WTC11 (cell line): ENCODE data around the gene GPN3. TPM values are rescaled to one million over a fixed set of nuclear protein-coding genes. Genes with fewer than 3 reads are reported as not detected.

Experiments used
- ATAC-seq: fragments of 200-7000 bp; cut with Tn5 transposase; 2 replicates; pipeline ENCODE4 v1.10.0; 2021; ENCODE audit warnings: mild to moderate bottlenecking, moderate library complexity
- CTCF ChIA-PET: fragments of 300-600 bp; sonication (Branson Sonifier 250); formaldehyde crosslinking; loops from one replicate; lab custom pipeline; 2021; ENCODE audit warnings: antibody characterized with exemption; lab: Charles Lee
- POLR2A ChIA-PET: fragments of 350-600 bp; sonication (Branson Sonifier 250); formaldehyde crosslinking; loops from one replicate; lab custom pipeline; 2021; ENCODE audit warnings: antibody characterized with exemption; lab: Charles Lee
- DNase-seq: peaks from one replicate; pipeline ENCODE4 v3.0.0; 2021; ENCODE audit warnings: low spot score
- H3K27ac Mint-ChIP-seq: 2 replicates; pipeline ENCODE4 v1.8.0; 2021; ENCODE audit warnings: mixed read lengths
- H3K27me3 Mint-ChIP-seq: 2 replicates; pipeline ENCODE4 v1.8.0; 2021; ENCODE audit warnings: low read depth, mild to moderate bottlenecking, moderate library complexity, mixed read lengths
- H3K36me3 Mint-ChIP-seq: 2 replicates; pipeline ENCODE4 v1.8.0; 2021; ENCODE audit warnings: mixed read lengths
- H3K4me1 Mint-ChIP-seq: 2 replicates; pipeline ENCODE4 v1.8.0; 2022; ENCODE audit warnings: mixed read lengths
- H3K4me3 Mint-ChIP-seq: 2 replicates; pipeline ENCODE4 v1.8.0; 2021; ENCODE audit warnings: mild to moderate bottlenecking, moderate library complexity, mixed read lengths
- H3K9me3 Mint-ChIP-seq: 2 replicates; pipeline ENCODE4 v1.8.0; 2021; ENCODE audit warnings: mixed read lengths
- AFF4 ChIP-seq: sonication (generic); formaldehyde crosslinking; IDR thresholded peaks from 2 replicates; pipeline ENCODE4 v1.8.1; 2023; ENCODE audit warnings: mild to moderate bottlenecking, missing genetic modification reagents, borderline replicate concordance
- AR ChIP-seq: fragments of 250-450 bp; sonication (Bioruptor Pico); IDR thresholded peaks from 2 replicates; pipeline ENCODE4 v1.9.0; 2021; ENCODE audit warnings: mild to moderate bottlenecking
- ATF1 ChIP-seq: sonication (generic); formaldehyde crosslinking; IDR thresholded peaks from 2 replicates; pipeline ENCODE4 v1.8.1; 2023; ENCODE audit warnings: mild to moderate bottlenecking, moderate library complexity, missing genetic modification reagents
- ATF6 ChIP-seq: sonication (generic); formaldehyde crosslinking; IDR thresholded peaks from 2 replicates; pipeline ENCODE4 v1.8.1; 2023; ENCODE audit warnings: mild to moderate bottlenecking, missing genetic modification reagents
- ERG ChIP-seq: fragments of 250-450 bp; sonication (Bioruptor Pico); IDR thresholded peaks from 2 replicates; pipeline ENCODE4 v1.8.0; 2021; ENCODE audit warnings: mild to moderate bottlenecking
- ESRRA ChIP-seq: sonication (generic); formaldehyde crosslinking; IDR thresholded peaks from 2 replicates; pipeline ENCODE4 v1.8.1; 2022; ENCODE audit warnings: mild to moderate bottlenecking, missing genetic modification reagents, borderline replicate concordance
- FOXP4 ChIP-seq: sonication (generic); formaldehyde crosslinking; IDR thresholded peaks from 2 replicates; pipeline ENCODE4 v1.8.0; 2022; ENCODE audit warnings: mild to moderate bottlenecking, missing genetic modification reagents
- IRF2 ChIP-seq: sonication (generic); formaldehyde crosslinking; IDR thresholded peaks from 2 replicates; pipeline ENCODE4 v1.8.0; 2022; ENCODE audit warnings: low read depth, missing genetic modification reagents, borderline replicate concordance
- MAX ChIP-seq: sonication (generic); formaldehyde crosslinking; IDR thresholded peaks from 2 replicates; pipeline ENCODE4 v1.8.0; 2022; ENCODE audit warnings: mild to moderate bottlenecking, missing genetic modification reagents
- MYBL2 ChIP-seq: sonication (generic); formaldehyde crosslinking; IDR thresholded peaks from 2 replicates; pipeline ENCODE4 v1.8.1; 2023; ENCODE audit warnings: mild to moderate bottlenecking, moderate library complexity, missing genetic modification reagents
- SMAD4 ChIP-seq: sonication (generic); formaldehyde crosslinking; IDR thresholded peaks from 2 replicates; pipeline ENCODE4 v1.8.0; 2022; ENCODE audit warnings: mild to moderate bottlenecking, missing genetic modification reagents
- TEAD1 ChIP-seq: sonication (generic); formaldehyde crosslinking; IDR thresholded peaks from 2 replicates; pipeline ENCODE4 v1.8.0; 2022; ENCODE audit warnings: mild to moderate bottlenecking, missing genetic modification reagents
- ZNF121 ChIP-seq: sonication (generic); formaldehyde crosslinking; IDR thresholded peaks from 2 replicates; pipeline ENCODE4 v1.8.0; 2023; ENCODE audit warnings: missing genetic modification reagents
- ZNF512 ChIP-seq: sonication (generic); formaldehyde crosslinking; IDR thresholded peaks from 2 replicates; pipeline ENCODE4 v1.8.1; 2022; ENCODE audit warnings: missing genetic modification reagents, borderline replicate concordance
- total RNA-seq: library from RNA; stranded (reverse); gene quantifications from 3 replicates; pipeline ENCODE4 v1.2.3, GENCODE V29; 2021

Gene GPN3
- total RNA-seq, 1 experiment from 2014 or later: 46.4 TPM

- TF ChIP-seq AFF4 (CRISPR knock-in tag) (no peak), ZNF512 (CRISPR knock-in tag) (no peak)
These were observed 33.3 kb upstream of the GPN3 start (continued) for GRCh38 chr12:110501399-110501751.

GRCh38 chr12:110498984-110499706, 31.1 kb upstream of the GPN3 start:
- peak overlapping the region; percentile 70; the same call in 1 of the 2 replicates for H3K27ac Mint-ChIP-seq
- POLR2A ChIA-PET: interaction anchor here (0.8 kb wide), 1 partner anchor 31 kb away, joined by 3 read pairs; the partner anchor contains the start of genes FAM216A and GPN3
- TF ChIP-seq ZNF121 (CRISPR knock-in tag): no peak
- TF ChIP-seq ATF6 (CRISPR knock-in tag): no peak
- TF ChIP-seq FOXP4: no peak
- TF ChIP-seq IRF2 (CRISPR knock-in tag): no peak
- TF ChIP-seq ERG (CRISPR knock-in tag): no peak
- no peak for TF ChIP-seq SMAD4 (CRISPR knock-in tag)
- no peak for TF ChIP-seq ATF1 (CRISPR knock-in tag)
- H3K4me1 Mint-ChIP-seq: peaks cover 8% of the 10 kb centered on the region
- peaks cover 7% of the 10 kb centered on the region for H3K9me3 Mint-ChIP-seq
- peaks cover 21% of the 10 kb centered on the region for H3K36me3 Mint-ChIP-seq
- ATAC-seq (no peak), DNase-seq (no peak)
- peak overlapping the region; percentile 43 for H3K4me3 Mint-ChIP-seq
- CTCF ChIA-PET: interaction anchor here (1.1 kb wide), 1 partner anchor 68 kb away, joined by 3 read pairs; no protein-coding TSS in a partner anchor
- H3K27me3 Mint-ChIP-seq: peaks cover 24% of the 10 kb centered on the region

GRCh38 chr12:110475426-110475825, 7.4 kb upstream of the GPN3 start:
- Mint-ChIP-seq H3K9me3 (no peaks in the 10 kb centered on the region), H3K4me3 (no peak overlapping the region), H3K27me3 (no peaks in the 10 kb centered on the region; the same call in 1 of the 2 replicates), H3K4me1 (no peaks in the 10 kb centered on the region), H3K27ac (no peak overlapping the region), H3K36me3 (peaks cover 10% of the 10 kb centered on the region)
- ChIA-PET POLR2A (no interaction called here), CTCF (interaction anchor here (1.2 kb wide), 1 partner anchor 25 kb away, joined by 8 read pairs; the partner anchor contains the start of gene ARPC3)
- DNase-seq (no peak), ATAC-seq (no peak)
- TF ChIP-seq TEAD1 (CRISPR knock-in tag): no peak
- TF ChIP-seq MYBL2 (CRISPR knock-in tag): no peak
- no peak for TF ChIP-seq ERG (CRISPR knock-in tag)
- no peak for TF ChIP-seq ESRRA (CRISPR knock-in tag)
- no peak for TF ChIP-seq AR
- no peak for TF ChIP-seq IRF2 (CRISPR knock-in tag)
- no peak for TF ChIP-seq MAX (CRISPR knock-in tag)
